Forelimb muscle (tissue), 1 donor: ENCODE results near the gene CLN5. TPM values are rescaled to one million over a fixed set of nuclear protein-coding genes. Genes with fewer than 3 reads are reported as not detected.
"Not testable (repeated sequence)": the region's sequence is repeated elsewhere in the genome, so short reads cannot be mapped to it uniquely, and the experiment has no call there.

ENCODE experiments used
- DNase-seq: peaks from one replicate; pipeline ENCODE4 v3.0.0-alpha.2; 2013; ENCODE audit warnings: low read depth
- polyA plus RNA-seq: library from polyadenylated mRNA; unstranded; fragments of 120-200 nt; gene quantifications from one replicate; pipeline ENCODE4 v1.2.1, GENCODE V29; 2013; ENCODE audit not compliant: insufficient read length

Gene CLN5
- polyA plus RNA-seq, 1 donor, result 15.0 TPM

DNA sequence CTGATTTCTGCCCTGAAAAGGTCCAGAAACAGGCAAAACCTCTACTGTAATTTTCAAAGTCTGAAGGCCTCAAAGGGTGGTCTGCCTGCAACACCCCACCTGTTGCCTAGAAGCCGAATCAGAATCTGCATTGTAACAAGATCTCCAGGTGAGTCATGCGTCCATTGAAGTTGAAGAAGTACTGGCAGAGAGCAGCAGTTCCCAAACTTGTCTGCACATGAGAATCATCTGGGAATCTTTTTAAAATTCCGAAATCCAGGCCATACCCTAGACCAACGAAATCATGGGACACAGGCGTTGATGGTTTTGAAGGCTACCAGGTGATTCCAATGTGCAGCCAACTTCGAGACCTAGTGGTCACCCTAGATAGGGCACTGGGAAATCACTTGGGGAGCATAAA, 16.0 kb upstream of the CLN5 start:
- no peak for DNase-seq

GRCh38 chr13:76976490-76976889, 15.4 kb upstream of the CLN5 start:
- DNase-seq, result no peak

- no peak for DNase-seq
These were observed 15.0 kb upstream of the CLN5 start for GRCh38 chr13:76976929-76977328.

- DNase-seq, result no peak
These were observed 11.7 kb upstream of the CLN5 start for GRCh38 chr13:76980075-76980718.

DNA sequence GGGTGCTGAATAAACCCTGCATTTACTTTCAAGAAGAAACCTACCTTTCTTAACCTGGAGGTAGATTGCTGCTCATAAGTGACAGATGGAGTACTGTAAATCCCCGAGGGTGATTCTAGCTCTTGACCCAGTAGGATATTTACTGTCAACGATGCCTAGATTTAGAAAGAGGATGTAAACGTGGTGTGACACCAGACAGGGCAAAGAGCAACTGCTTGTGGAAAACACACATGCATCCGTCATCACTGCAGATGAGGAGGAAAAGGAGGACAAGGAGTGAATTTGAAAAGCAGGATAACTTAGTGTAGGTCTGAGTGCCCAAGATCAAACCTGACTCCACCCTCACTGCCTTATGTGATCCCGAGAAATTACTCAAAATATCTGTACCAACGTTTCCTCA, 9.8 kb upstream of the CLN5 start:
- DNase-seq, result no peak

GRCh38 chr13:76983676-76984075, 8.2 kb upstream of the CLN5 start:
- DNase-seq, result no peak

DNA sequence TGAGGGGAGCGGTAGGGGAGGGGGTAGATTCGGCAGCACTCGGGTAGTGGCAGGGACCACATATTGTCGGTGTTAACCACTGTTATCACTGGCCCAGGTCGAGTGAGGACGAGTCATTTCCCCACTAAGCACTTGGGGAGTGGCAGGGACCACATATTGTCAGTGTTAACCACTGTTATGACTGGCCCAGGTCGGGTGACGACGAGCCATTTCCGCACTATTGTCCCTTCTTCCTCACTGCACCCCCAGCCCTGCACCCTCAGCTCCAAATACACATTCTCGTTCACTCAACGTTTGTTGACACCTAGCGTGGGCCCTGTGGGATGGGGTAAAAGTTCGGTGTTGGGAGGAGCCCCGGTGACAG, 467 bp upstream of the CLN5 start:
- no peak for DNase-seq

GRCh38 chr13:76992548-76993001, 694 bp downstream of the CLN5 start:
- no peak for DNase-seq

DNA sequence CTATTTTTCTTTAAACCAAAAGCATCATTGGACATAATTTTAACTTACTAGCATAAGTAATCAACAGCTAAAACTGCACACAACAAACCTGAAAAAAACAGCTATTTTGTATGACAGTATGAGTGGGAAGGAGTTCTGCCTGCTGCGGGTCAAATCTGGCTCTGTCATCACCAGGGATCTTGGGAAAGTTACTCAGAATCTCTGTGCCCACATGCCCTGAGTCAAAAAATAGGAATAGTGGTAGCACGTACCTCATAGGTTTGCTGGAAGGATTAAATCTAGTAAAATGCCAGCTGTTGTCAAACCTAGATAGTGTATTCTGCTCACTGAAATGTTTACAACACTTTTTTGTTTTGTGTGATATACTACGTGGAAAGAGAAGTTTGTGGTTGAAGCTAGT, 1.1 kb downstream of the CLN5 start:
- no peak for DNase-seq

DNA sequence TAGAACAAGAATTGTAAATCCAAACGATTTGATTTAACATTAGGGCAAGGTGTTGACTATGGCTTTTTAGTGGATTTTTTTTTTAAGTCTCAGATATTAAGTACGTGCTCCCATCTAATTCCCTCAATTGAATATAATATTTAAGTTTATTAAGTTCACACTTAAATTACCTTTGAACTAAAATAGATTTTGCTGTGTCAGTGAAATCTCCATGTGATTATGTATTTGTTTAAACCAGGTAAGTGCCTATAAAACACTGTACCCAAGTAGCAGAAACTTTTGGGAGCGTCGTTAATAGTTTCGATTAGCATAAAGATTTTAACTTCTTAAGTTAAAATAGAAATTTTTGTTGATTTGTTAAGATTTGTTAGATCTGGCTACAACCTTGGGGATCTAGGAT, 1.6 kb downstream of the CLN5 start:
- DNase-seq, result no peak

DNA sequence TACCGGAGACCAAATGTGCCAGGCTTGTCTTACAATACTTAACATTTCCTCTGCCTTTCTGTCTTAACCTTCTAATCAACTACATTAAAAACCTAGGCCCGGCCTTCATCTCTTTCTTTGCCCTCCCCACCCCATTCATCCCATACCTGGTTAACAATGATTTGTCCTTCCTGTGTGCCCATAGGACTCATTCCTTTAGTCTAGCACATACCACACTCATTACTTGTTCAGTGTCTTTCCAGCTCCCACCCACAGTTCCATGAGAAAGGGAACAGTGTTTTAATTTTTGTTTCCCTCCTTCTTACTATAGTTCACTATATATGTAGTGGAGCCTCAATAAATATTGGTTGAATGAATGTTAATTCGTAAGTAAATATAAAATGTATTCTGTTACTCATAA, 2.4 kb downstream of the CLN5 start:
- DNase-seq, result no peak

DNA sequence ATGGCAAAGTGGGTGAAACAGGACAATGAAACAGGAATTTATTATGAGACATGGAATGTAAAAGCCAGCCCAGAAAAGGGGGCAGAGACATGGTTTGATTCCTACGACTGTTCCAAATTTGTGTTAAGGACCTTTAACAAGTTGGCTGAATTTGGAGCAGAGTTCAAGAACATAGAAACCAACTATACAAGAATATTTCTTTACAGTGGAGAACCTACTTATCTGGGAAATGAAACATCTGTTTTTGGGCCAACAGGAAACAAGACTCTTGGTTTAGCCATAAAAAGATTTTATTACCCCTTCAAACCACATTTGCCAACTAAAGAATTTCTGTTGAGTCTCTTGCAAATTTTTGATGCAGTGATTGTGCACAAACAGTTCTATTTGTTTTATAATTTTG, 8.6 kb downstream of the CLN5 start:
- no peak for DNase-seq

GRCh38 chr13:77001540-77001939, 9.7 kb downstream of the CLN5 start:
- DNase-seq, result no peak

DNA sequence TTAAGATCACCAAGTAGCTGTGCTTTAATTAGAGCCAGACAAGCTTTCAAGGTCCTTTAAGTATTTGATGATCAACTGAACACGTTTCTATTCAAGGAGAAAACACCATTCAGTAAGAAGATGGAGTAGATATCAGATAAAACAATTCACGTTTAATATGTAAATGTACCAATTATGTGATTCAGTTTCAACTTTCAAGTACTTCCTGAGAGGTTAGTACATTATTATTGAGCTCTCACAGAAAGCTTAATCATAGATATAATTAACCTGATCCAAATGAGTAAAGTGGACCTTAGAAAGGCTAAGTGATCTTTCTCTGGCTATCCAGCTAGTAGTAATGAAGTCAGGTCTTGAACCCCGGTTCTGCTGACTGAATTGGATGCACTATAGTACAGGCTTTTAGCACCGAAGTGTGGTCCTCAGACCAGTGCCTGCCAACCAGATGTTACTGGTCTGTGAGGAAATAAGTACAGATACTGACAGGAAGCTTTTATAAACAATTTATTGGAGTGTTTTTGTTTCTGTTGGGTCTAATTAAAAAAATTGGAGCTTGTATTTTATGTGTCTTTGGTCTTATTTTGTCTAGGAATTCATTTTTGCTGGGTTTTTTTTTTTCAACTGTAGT, 10.2 kb downstream of the CLN5 start:
- DNase-seq, result no peak

- DNase-seq, result no peak
These were observed 10.8 kb downstream of the CLN5 start for GRCh38 chr13:77002590-77003190.

GRCh38 chr13:77008337-77008736, 16.5 kb downstream of the CLN5 start:
- not testable (repeated sequence) for DNase-seq

DNA sequence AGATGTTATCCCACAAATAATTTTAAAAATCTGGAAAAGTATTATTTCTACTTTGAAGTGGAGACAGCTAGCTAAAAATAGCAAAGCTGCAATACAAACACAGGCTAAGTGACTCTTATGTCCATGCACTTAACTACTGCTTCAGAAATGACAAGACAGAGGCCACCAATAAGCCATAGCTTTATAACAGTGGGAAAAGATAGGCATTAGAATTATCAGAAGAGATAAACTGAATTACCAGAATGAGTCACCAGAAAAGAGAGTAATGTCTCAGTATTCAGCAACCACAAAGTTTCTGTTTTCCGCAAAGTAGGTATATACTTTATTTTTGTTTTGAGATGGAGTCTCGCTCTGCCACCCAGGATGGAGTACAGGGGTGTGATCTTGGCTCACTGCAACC, 17.1 kb downstream of the CLN5 start:
- DNase-seq, result no peak

GRCh38 chr13:77009719-77010118, 17.8 kb downstream of the CLN5 start:
- not testable (repeated sequence) for DNase-seq

DNA sequence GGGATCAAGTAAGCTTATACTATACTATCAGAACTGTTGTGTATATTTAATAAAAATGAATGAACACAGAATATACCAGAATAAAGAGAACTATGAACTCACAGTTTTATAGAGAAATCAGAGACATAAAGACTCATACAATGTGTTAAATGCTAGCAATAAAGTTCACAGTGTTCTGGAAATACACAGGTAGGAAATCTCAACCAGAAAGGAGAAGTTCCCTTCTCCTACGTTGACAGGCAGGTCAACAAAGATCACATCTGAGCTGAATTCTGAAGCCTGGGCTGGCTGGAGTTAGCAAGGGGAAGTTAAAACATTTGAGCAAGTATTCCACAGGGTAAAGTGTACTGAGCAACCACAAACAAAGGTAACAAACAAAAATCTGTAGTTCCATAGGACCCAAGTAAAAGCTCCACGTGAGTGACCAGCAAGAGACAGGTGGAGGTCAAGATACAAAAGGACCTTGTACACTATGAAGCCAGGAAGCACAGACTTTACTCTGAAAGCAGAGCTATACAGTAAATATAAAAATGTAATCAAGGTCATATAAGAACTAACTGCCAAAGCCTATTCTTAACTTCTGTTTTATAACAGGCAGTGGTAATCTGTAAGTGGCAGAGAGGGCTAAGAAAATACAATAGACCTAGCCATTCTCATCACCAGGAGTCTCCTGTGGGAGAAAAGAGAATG, 22.1 kb downstream of the CLN5 start:
- DNase-seq, result no peak

- no peak for DNase-seq
These were observed 23.2 kb downstream of the CLN5 start for GRCh38 chr13:77014906-77015685.

- DNase-seq, result no peak
These were observed 24.5 kb downstream of the CLN5 start for GRCh38 chr13:77016251-77016812.
